H9 (cell line): ENCODE data around the gene VSIG8. TPM values are rescaled to one million over a fixed set of nuclear protein-coding genes. Genes with fewer than 3 reads are reported as not detected.

ENCODE experiments used
- DNase-seq: peaks from one replicate; pipeline ENCODE4 v3.0.0-alpha.2; 2017
- H2AFZ ChIP-seq: one replicate; pipeline ENCODE4 v1.6.1; 2013; ENCODE audit warnings: mild to moderate bottlenecking, low read length, control low read depth, moderate library complexity
- H2AK5ac ChIP-seq: 2 replicates; pipeline ENCODE4 v1.6.1; 2013; ENCODE audit warnings: low read length, control low read depth, mixed read lengths; ENCODE audit not compliant: insufficient read length
- H2BK120ac ChIP-seq: one replicate; pipeline ENCODE4 v1.6.1; 2013; ENCODE audit warnings: low read depth, mild to moderate bottlenecking, low read length, control low read depth, inconsistent platforms; ENCODE audit not compliant: poor library complexity, severe bottlenecking
- H2BK12ac ChIP-seq: 2 replicates; pipeline ENCODE4 v1.6.1; 2013; ENCODE audit warnings: low read length, control low read depth, mixed read lengths, low read depth; ENCODE audit not compliant: insufficient read length
- H2BK15ac ChIP-seq: 2 replicates; pipeline ENCODE4 v1.6.1; 2013; ENCODE audit warnings: low read depth, low read length, control low read depth
- H2BK20ac ChIP-seq: one replicate; pipeline ENCODE4 v1.6.1; 2013; ENCODE audit warnings: low read depth, mild to moderate bottlenecking, low read length, control low read depth, inconsistent platforms; ENCODE audit not compliant: poor library complexity, severe bottlenecking
- H2BK5ac ChIP-seq: 2 replicates; pipeline ENCODE4 v1.6.1; 2013; ENCODE audit warnings: low read length, control low read depth, mixed read lengths; ENCODE audit not compliant: insufficient read length
- H3K14ac ChIP-seq: 2 replicates; pipeline ENCODE4 v1.6.1; 2013; ENCODE audit warnings: low read length, control low read depth; ENCODE audit not compliant: insufficient read depth
- H3K18ac ChIP-seq: 2 replicates; pipeline ENCODE4 v1.6.1; 2013; ENCODE audit warnings: low read depth, mild to moderate bottlenecking, mixed read lengths, low read length, control low read depth; ENCODE audit not compliant: insufficient read length
- H3K23ac ChIP-seq: 2 replicates; pipeline ENCODE4 v1.6.1; 2013; ENCODE audit warnings: low read length, control low read depth, mixed read lengths, low read depth; ENCODE audit not compliant: insufficient read length
- H3K23me2 ChIP-seq: 2 replicates; pipeline ENCODE4 v1.6.1; 2013; ENCODE audit warnings: low read depth, mild to moderate bottlenecking, mixed read lengths, low read length, control low read depth; ENCODE audit not compliant: insufficient read length, poor library complexity, severe bottlenecking
- H3K27ac ChIP-seq: 2 replicates; pipeline ENCODE4 v1.5.1; 2013; ENCODE audit warnings: low read length, control low read depth, mixed read lengths, low read depth; ENCODE audit not compliant: insufficient read length
- H3K27me3 ChIP-seq: 2 replicates; pipeline ENCODE4 v1.6.1; 2013; ENCODE audit warnings: low read length, control low read depth, inconsistent platforms; ENCODE audit not compliant: insufficient read depth
- H3K4ac ChIP-seq: 2 replicates; pipeline ENCODE4 v1.6.1; 2013; ENCODE audit warnings: low read depth, mild to moderate bottlenecking, control low read depth, inconsistent platforms, low read length, moderate library complexity
- H3K4me1 ChIP-seq: 2 replicates; pipeline ENCODE4 v1.6.1; 2013; ENCODE audit warnings: low read length, control low read depth, inconsistent platforms; ENCODE audit not compliant: insufficient read depth
- H3K4me2 ChIP-seq: 2 replicates; pipeline ENCODE4 v1.6.1; 2013; ENCODE audit warnings: low read length, control low read depth, mixed read lengths; ENCODE audit not compliant: insufficient read length, insufficient read depth
- H3K56ac ChIP-seq: 2 replicates; pipeline ENCODE4 v1.6.1; 2013; ENCODE audit warnings: low read depth, mild to moderate bottlenecking, mixed read lengths, low read length, control low read depth; ENCODE audit not compliant: insufficient read length
- H3K79me1 ChIP-seq: 2 replicates; pipeline ENCODE4 v1.6.1; 2013; ENCODE audit warnings: low read depth, mild to moderate bottlenecking, moderate library complexity, low read length, control low read depth, inconsistent platforms; ENCODE audit not compliant: insufficient read depth, poor library complexity, severe bottlenecking
- H3K79me2 ChIP-seq: 2 replicates; pipeline ENCODE4 v1.6.1; 2013; ENCODE audit warnings: low read length, control low read depth, inconsistent platforms; ENCODE audit not compliant: insufficient read depth
- H3K9ac ChIP-seq: 2 replicates; pipeline ENCODE4 v1.6.1; 2013; ENCODE audit warnings: low read length, control low read depth, mixed read lengths; ENCODE audit not compliant: insufficient read length; ENCODE audit errors: extremely low read depth
- H3K9me3 ChIP-seq: one replicate; pipeline ENCODE4 v1.6.1; 2013; ENCODE audit warnings: low read depth, low read length, inconsistent platforms; ENCODE audit not compliant: control insufficient read depth
- H3T11ph ChIP-seq: one replicate; pipeline ENCODE4 v1.6.1; 2013; ENCODE audit warnings: mild to moderate bottlenecking, low read length, control low read depth, inconsistent platforms
- H4K20me1 ChIP-seq: one replicate; pipeline ENCODE4 v1.6.1; 2013; ENCODE audit not compliant: control insufficient read depth, insufficient read length, insufficient read depth
- H4K5ac ChIP-seq: 2 replicates; pipeline ENCODE4 v1.6.1; 2013; ENCODE audit warnings: low read depth, mild to moderate bottlenecking, mixed read lengths, low read length, control low read depth; ENCODE audit not compliant: insufficient read length
- H4K8ac ChIP-seq: replicated peaks from 2 replicates; pipeline ENCODE4 v1.6.1; 2013; ENCODE audit warnings: low read length, control low read depth, mixed read lengths, low read depth; ENCODE audit not compliant: insufficient read length
- H4K91ac ChIP-seq: 2 replicates; pipeline ENCODE4 v1.6.1; 2013; ENCODE audit warnings: low read depth, mild to moderate bottlenecking, moderate library complexity, mixed read lengths, low read length, control low read depth; ENCODE audit not compliant: insufficient read length
- H3K27ac Mint-ChIP-seq, 3 experiments: 2 replicates in 2 of 3; 3 replicates in 1 of 3; pipeline ENCODE4 v1.8.0; 2020 to 2021; ENCODE audit warnings: mixed read lengths in 3 of 3, mild to moderate bottlenecking in 1 of 3, moderate library complexity in 1 of 3
- H3K27me3 Mint-ChIP-seq: 2 replicates; pipeline ENCODE4 v1.8.0; 2021; ENCODE audit warnings: low read depth, mild to moderate bottlenecking, moderate library complexity, mixed read lengths
- H3K36me3 Mint-ChIP-seq, 3 experiments: 2 replicates in 2 of 3; 3 replicates in 1 of 3; pipeline ENCODE4 v1.8.0; 2020 to 2021; ENCODE audit warnings: low read depth in 3 of 3, mixed read lengths in 3 of 3; ENCODE audit not compliant: insufficient read depth in 1 of 3
- H3K4me1 Mint-ChIP-seq, 2 experiments: 2 replicates each; pipeline ENCODE4 v1.8.0; 2020; ENCODE audit warnings: mixed read lengths in 2 of 2
- H3K4me3 Mint-ChIP-seq, 2 experiments: 2 replicates in 1 of 2; 3 replicates in 1 of 2; pipeline ENCODE4 v1.8.0; 2020 to 2021; ENCODE audit warnings: mild to moderate bottlenecking in 2 of 2, mixed read lengths in 2 of 2, moderate library complexity in 1 of 2
- H3K9me3 Mint-ChIP-seq, 2 experiments: 2 replicates in 1 of 2; 3 replicates in 1 of 2; pipeline ENCODE4 v1.8.0; 2020; ENCODE audit warnings: mild to moderate bottlenecking in 2 of 2, mixed read lengths in 2 of 2, moderate library complexity in 1 of 2
- CTCF ChIP-seq: fragments of 200-600 bp; sonication (generic); conservative IDR thresholded peaks from 3 replicates; pipeline ENCODE4 v1.8.0; 2021; ENCODE audit warnings: antibody characterized with exemption, mild to moderate bottlenecking
- WGBS: extraction: QIAGEN DNeasy Blood & Tissue Kit; methylation state at CpG from one replicate; pipeline ENCODE4 v1.1.7; 2013; ENCODE audit warnings: missing lambda C conversion rate, low lambda C conversion rate, mixed read lengths; ENCODE audit not compliant: insufficient read length; ENCODE audit errors: extremely low coverage; 5-methylcytosine and 5-hydroxymethylcytosine counted together
- total RNA-seq: library from RNA; stranded (reverse); gene quantifications from 2 replicates; pipeline ENCODE4 v1.2.1, GENCODE V29; 2021

Gene VSIG8
- total RNA-seq, 1 experiment from 2014 or later: not detected

- no peak overlapping the region for H3K18ac ChIP-seq
- H2BK20ac ChIP-seq: no peak overlapping the region
- H2BK120ac ChIP-seq: no peak overlapping the region
- no peak overlapping the region for H3T11ph ChIP-seq
- no peaks in the 10 kb centered on the region for H3K9me3 ChIP-seq
- H4K20me1 ChIP-seq: peaks cover 2% of the 10 kb centered on the region
- H3K79me1 ChIP-seq: no peaks in the 10 kb centered on the region
- H4K91ac ChIP-seq: no peak overlapping the region
- no peak overlapping the region for H3K23ac ChIP-seq
- no peaks in the 10 kb centered on the region for H3K23me2 ChIP-seq
- no peak overlapping the region for H2BK12ac ChIP-seq
- no peak overlapping the region for H2AK5ac ChIP-seq
- H2AFZ ChIP-seq: no peak overlapping the region
- DNase-seq: no peak
- no peak overlapping the region for H3K27ac ChIP-seq
- no peak for TF ChIP-seq CTCF
- H4K8ac ChIP-seq: no peak overlapping the region
- peaks cover 15 to 21% of the 10 kb centered on the region in 2 experiments for H3K4me1 Mint-ChIP-seq
- no peak overlapping the region for H3K4me3 Mint-ChIP-seq
- H3K9ac ChIP-seq: no peak overlapping the region
- WGBS: no CpG with 5 or more reads among the region's 5 CpGs
- H3K4me1 ChIP-seq: no peaks in the 10 kb centered on the region
- no peak overlapping the region for H2BK5ac ChIP-seq
- H3K4ac ChIP-seq: no peak overlapping the region
- H3K4me2 ChIP-seq: no peak overlapping the region
- H3K27me3 Mint-ChIP-seq: peaks cover 30% of the 10 kb centered on the region
- H3K9me3 Mint-ChIP-seq: no peaks in the 10 kb centered on the region
- H3K79me2 ChIP-seq: no peaks in the 10 kb centered on the region
- no peaks in the 10 kb centered on the region for H3K36me3 Mint-ChIP-seq
- H3K56ac ChIP-seq: no peak overlapping the region
- H3K27me3 ChIP-seq: no peaks in the 10 kb centered on the region
- no peak overlapping the region for H2BK15ac ChIP-seq
- H3K14ac ChIP-seq: no peak overlapping the region
- H3K27ac Mint-ChIP-seq: no peak overlapping the region; a peak in 1 of 7 replicates
- no peak overlapping the region for H4K5ac ChIP-seq
Observed at GRCh38 chr1:159862031-159862430, 426 bp downstream of the VSIG8 start.
